HCT116 (cell line): ENCODE results near the gene GRIFIN.

ENCODE experiments used
- ELF1 ChIP-seq: IDR thresholded peaks from 2 replicates; pipeline ENCODE4 v1.6.1; 2012; ENCODE audit warnings: low read depth, borderline replicate concordance
- EZH2 ChIP-seq: fragments of 200-600 bp; sonication (generic); IDR thresholded peaks from 2 replicates; pipeline ENCODE4 v1.6.1; 2017; ENCODE audit warnings: antibody characterized with exemption, mixed run types
- EZH2phosphoT487 ChIP-seq: fragments of 200-600 bp; IDR thresholded peaks from 2 replicates; pipeline ENCODE4 v1.6.1; 2018; ENCODE audit warnings: antibody characterized with exemption, borderline replicate concordance
- FOSL1 ChIP-seq: IDR thresholded peaks from 2 replicates; pipeline ENCODE4 v1.6.1; 2012; ENCODE audit warnings: low read depth
- JUND ChIP-seq: IDR thresholded peaks from 2 replicates; pipeline ENCODE4 v1.6.1; 2012
- POLR2AphosphoS5 ChIP-seq: IDR thresholded peaks from 2 replicates; pipeline ENCODE4 v1.6.1; 2011; ENCODE audit warnings: mild to moderate bottlenecking, low read depth, low read length, moderate library complexity
- YY1 ChIP-seq: IDR thresholded peaks from 2 replicates; pipeline ENCODE4 v1.6.1; 2011; ENCODE audit warnings: low read length, low read depth, moderate library complexity, mild to moderate bottlenecking; ENCODE audit not compliant: insufficient replicate concordance; ENCODE audit errors: extremely low read depth
- TF ChIP-seq, protein P1 (sequence below), 3 experiments: fragments of 200-600 bp in 1 of 3; sonication (generic) in 1 of 3; IDR thresholded peaks in 2 of 3; conservative IDR thresholded peaks in 1 of 3; 2 replicates each; pipeline ENCODE4 v1.5.1; 2012 to 2017; ENCODE audit warnings: low read depth in 2 of 3, low read length in 2 of 3, antibody characterized with exemption in 1 of 3, borderline replicate concordance in 1 of 3, control low read depth in 1 of 3, mild to moderate bottlenecking in 1 of 3, mixed read lengths in 1 of 3, mixed run types in 1 of 3, moderate library complexity in 1 of 3; ENCODE audit not compliant: insufficient read depth in 1 of 3

DNA sequence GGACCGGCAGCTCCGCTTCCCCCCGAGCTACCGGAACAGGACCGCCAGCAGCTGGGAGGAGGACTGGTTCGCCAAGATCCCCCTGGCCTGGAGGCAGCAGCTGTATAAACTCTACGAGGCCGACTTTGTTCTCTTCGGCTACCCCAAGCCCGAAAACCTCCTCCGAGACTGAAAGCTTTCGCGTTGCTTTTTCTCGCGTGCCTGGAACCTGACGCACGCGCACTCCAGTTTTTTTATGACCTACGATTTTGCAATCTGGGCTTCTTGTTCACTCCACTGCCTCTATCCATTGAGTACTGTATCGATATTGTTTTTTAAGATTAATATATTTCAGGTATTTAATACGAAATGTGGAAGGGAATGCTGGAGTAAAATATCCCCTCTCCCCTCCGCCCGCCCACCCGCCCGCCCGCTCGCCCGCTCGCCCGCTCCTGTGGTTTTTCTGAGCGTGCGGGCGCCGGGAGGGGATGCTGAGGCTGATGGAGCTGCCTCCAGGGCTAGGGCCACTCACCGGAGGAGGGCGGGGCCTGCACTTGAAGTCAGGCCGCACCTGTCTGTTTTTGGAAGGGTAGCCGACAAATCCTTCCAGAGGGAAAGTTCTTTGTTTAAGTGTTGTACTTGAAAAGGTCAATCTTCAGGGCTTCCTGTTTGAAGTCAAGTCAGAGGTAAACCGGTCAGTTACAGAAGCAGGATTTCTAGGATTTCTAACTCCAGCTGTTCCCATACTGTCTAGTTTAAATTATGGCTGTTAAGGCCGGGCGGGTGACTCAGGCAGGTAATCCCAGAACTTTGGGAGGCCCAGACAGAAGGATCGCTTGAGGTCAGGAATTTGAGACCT lies 42.3 kb downstream of the GRIFIN start:
- TF ChIP-seq EZH2: no peak
- no peak for TF ChIP-seq YY1
- no peak for TF ChIP-seq EZH2phosphoT487
- TF ChIP-seq, protein P1, sequence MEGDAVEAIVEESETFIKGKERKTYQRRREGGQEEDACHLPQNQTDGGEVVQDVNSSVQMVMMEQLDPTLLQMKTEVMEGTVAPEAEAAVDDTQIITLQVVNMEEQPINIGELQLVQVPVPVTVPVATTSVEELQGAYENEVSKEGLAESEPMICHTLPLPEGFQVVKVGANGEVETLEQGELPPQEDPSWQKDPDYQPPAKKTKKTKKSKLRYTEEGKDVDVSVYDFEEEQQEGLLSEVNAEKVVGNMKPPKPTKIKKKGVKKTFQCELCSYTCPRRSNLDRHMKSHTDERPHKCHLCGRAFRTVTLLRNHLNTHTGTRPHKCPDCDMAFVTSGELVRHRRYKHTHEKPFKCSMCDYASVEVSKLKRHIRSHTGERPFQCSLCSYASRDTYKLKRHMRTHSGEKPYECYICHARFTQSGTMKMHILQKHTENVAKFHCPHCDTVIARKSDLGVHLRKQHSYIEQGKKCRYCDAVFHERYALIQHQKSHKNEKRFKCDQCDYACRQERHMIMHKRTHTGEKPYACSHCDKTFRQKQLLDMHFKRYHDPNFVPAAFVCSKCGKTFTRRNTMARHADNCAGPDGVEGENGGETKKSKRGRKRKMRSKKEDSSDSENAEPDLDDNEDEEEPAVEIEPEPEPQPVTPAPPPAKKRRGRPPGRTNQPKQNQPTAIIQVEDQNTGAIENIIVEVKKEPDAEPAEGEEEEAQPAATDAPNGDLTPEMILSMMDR (IDR thresholded peaks at IDR 0.05 in 2 of 3, conservative IDR thresholded peaks at IDR 0.05 in 1 of 3; ENCODE audit: borderline replicate concordance in 1 of 3, insufficient read depth in 1 of 3, low read depth in 2 of 3, low read length in 2 of 3): no peak
- TF ChIP-seq ELF1: no peak
- no peak for TF ChIP-seq POLR2AphosphoS5
- no peak for TF ChIP-seq FOSL1
- no peak for TF ChIP-seq JUND
